GM19463 (cell line): ENCODE results near the gene ILK.

Source experiments
- ATAC-seq: cut with Tn5 transposase; IDR thresholded peaks from one replicate; pipeline ENCODE4 v1.9.1; 2021; ENCODE audit warnings: mild to moderate bottlenecking, moderate library complexity; ENCODE audit not compliant: unreplicated experiment

The ILK gene

GRCh38 chr11:6654281-6655019, 50.9 kb downstream of the ILK start:
- ATAC-seq = no peak

GRCh38 chr11:6655020-6655789, 51.6 kb downstream of the ILK start:
- no peak for ATAC-seq

GRCh38 chr11:6655790-6656583, 52.4 kb downstream of the ILK start, which contains the start of gene DCHS1:
Gene DCHS1 (minus strand): TSS chr11:6655809. CDS start chr11:6641613, 14,196 bp downstream.
- no peak for ATAC-seq

GRCh38 chr11:6656584-6656915, 53.0 kb downstream of the ILK start:
- ATAC-seq = no peak

- no peak for ATAC-seq
These were observed 53.4 kb downstream of the ILK start for GRCh38 chr11:6656936-6657335.

GRCh38 chr11:6657346-6657745, 53.8 kb downstream of the ILK start:
- no peak for ATAC-seq

GRCh38 chr11:6658647-6659046, 55.1 kb downstream of the ILK start:
- no peak for ATAC-seq
